ENCODE results near the gene GOLGA3. TPM values are rescaled to one million over a fixed set of nuclear protein-coding genes. Genes with fewer than 3 reads are reported as not detected.
A peak's percentile ranks its signal among the peaks of the same experiment; 100 is the strongest.
"Not testable (repeated sequence)": the region's sequence is repeated elsewhere in the genome, so short reads cannot be mapped to it uniquely, and the experiment has no call there.

The GOLGA3 gene, protein sequence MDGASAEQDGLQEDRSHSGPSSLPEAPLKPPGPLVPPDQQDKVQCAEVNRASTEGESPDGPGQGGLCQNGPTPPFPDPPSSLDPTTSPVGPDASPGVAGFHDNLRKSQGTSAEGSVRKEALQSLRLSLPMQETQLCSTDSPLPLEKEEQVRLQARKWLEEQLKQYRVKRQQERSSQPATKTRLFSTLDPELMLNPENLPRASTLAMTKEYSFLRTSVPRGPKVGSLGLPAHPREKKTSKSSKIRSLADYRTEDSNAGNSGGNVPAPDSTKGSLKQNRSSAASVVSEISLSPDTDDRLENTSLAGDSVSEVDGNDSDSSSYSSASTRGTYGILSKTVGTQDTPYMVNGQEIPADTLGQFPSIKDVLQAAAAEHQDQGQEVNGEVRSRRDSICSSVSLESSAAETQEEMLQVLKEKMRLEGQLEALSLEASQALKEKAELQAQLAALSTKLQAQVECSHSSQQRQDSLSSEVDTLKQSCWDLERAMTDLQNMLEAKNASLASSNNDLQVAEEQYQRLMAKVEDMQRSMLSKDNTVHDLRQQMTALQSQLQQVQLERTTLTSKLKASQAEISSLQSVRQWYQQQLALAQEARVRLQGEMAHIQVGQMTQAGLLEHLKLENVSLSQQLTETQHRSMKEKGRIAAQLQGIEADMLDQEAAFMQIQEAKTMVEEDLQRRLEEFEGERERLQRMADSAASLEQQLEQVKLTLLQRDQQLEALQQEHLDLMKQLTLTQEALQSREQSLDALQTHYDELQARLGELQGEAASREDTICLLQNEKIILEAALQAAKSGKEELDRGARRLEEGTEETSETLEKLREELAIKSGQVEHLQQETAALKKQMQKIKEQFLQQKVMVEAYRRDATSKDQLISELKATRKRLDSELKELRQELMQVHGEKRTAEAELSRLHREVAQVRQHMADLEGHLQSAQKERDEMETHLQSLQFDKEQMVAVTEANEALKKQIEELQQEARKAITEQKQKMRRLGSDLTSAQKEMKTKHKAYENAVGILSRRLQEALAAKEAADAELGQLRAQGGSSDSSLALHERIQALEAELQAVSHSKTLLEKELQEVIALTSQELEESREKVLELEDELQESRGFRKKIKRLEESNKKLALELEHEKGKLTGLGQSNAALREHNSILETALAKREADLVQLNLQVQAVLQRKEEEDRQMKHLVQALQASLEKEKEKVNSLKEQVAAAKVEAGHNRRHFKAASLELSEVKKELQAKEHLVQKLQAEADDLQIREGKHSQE (N-terminal part only)
- total RNA-seq, result 66.0 and 68.9 TPM in 2 replicates
- total RNA-seq (2013), result 39.6 TPM
- polyA plus RNA-seq, result 27.7 and 32.7 TPM in 2 replicates
- polyA minus RNA-seq, result 53.0 and 84.8 TPM in 2 replicates

DNA sequence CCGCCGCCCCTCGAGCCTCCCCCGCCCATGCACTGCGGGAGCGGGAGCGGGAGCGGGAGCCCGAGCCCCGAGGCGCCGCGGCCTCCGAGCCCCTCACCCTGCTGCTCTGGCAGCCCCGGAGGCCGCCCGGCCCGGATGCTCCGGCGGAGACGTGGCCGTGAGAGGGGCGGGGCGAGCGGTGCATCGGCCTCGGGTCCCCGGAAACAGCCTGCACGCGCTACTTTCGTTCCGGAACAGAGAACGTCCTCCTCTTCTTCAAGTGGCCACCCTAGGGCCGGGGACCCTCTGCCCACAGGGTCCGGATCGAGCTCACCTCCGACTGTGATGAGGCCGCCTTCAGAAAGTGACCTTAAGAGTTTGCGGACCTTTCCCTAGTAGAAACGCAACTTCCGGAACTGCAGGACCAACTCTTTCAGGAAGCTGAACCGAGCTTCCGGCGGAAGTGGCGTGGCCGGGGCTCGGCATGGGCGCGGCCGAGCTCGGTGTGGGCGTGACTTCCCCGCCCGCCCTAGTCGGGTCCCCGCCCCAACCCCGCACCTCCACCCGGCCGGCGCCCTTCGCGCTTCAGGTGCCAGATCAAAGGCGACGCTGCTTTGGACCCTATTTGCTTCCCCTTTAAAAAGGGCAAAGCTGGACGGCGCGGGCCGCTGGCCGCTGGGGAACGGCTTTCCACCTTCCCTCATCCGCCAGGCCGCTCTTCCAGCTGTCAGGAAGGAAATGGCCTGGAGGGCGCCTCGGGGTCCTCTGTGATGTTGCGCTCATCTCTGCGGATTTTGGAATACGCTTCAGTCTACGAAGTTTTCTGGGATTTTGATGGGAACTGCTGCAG is at the start of gene GOLGA3:
Gene GOLGA3, minus strand, starts transcription at position 164 of the 829 bp plus-strand sequence. CDS start 6,741 bp downstream, outside the sequence.
- Histone ChIP-seq H3K27me3 (replicated peaks in 1 of 4; ENCODE audit: control extremely low read depth in 1 of 4, control insufficient read depth in 3 of 4, insufficient read depth in 4 of 4, low read length in 3 of 4) (no peaks in the 10 kb centered on the region), H3K9me3 (ENCODE audit: control extremely low read depth in 1 of 3, control insufficient read depth in 2 of 3, insufficient read depth in 1 of 3, low read length in 2 of 3) (no peaks in the 10 kb centered on the region), H3K79me2 (ENCODE audit: control insufficient read depth, insufficient read depth, low read length) (peaks cover 50% of the 10 kb centered on the region), H3K27ac (ENCODE audit: low read length in 2 of 2) (peak within 1 kb of the TSS; percentile 99), H3K4me1 (ENCODE audit: control insufficient read depth in 2 of 2, insufficient read depth in 2 of 2, low read length in 2 of 2) (peaks cover 27 to 29% of the 10 kb centered on the region in 2 donors), H4K20me1 (ENCODE audit: control insufficient read depth, insufficient read depth, low read length, poor library complexity, severe bottlenecking) (peaks cover 38% of the 10 kb centered on the region), H3K4me2 (replicated peaks; ENCODE audit: low read depth, low read length, poor library complexity, severe bottlenecking) (peak within 1 kb of the TSS; percentile 94), H3K36me3 (replicated peaks in 1 of 2; ENCODE audit: control extremely low read depth in 1 of 2, control insufficient read depth in 1 of 2, extremely low read depth in 1 of 2, insufficient read depth in 2 of 2, low read length in 1 of 2) (peaks cover 0 to 31% of the 10 kb centered on the region in 2 experiments), H3K9ac (ENCODE audit: low read length) (peak within 1 kb of the TSS; percentile 88), H3K4me3 (ENCODE audit: control extremely low read depth in 1 of 5, extremely low read depth in 1 of 5, insufficient read depth in 1 of 5, low read depth in 2 of 5, low read length in 4 of 5) (peak within 1 kb of the TSS; percentile 81 to 90 (median 85)), H2AFZ (ENCODE audit: insufficient read depth, low read depth, low read length, poor library complexity, severe bottlenecking) (peak within 1 kb of the TSS; percentile 85)
- ATAC-seq (ENCODE audit: low read depth) (peak; percentile 94), DNase-seq (peak; percentile 97)
- ChIA-PET POLR2A (interaction anchor here (0.6 to 3.0 kb wide), 8 partner anchors 9 to 251 kb away, joined by 3 to 24 read pairs (median 5); partner anchors contain the start of genes CHFR and PGAM5), CTCF (interaction anchor here (0.7 to 1.7 kb wide), 2 partner anchors 9 to 76 kb away, joined by 3 to 5 read pairs; no protein-coding TSS in a partner anchor)
- 1% methylated on average over 78 of the region's 78 CpGs for WGBS (ENCODE audit: insufficient coverage)
- Mint-ChIP-seq H3K9me3 (ENCODE audit: insufficient read depth) (no peaks in the 10 kb centered on the region), H3K27ac (peak within 1 kb of the TSS; percentile 100), H3K27me3 (no peaks in the 10 kb centered on the region), H3K4me3 (peak within 1 kb of the TSS; percentile 96), H3K4me1 (peaks cover 42% of the 10 kb centered on the region)
- TF ChIP-seq, protein P1, sequence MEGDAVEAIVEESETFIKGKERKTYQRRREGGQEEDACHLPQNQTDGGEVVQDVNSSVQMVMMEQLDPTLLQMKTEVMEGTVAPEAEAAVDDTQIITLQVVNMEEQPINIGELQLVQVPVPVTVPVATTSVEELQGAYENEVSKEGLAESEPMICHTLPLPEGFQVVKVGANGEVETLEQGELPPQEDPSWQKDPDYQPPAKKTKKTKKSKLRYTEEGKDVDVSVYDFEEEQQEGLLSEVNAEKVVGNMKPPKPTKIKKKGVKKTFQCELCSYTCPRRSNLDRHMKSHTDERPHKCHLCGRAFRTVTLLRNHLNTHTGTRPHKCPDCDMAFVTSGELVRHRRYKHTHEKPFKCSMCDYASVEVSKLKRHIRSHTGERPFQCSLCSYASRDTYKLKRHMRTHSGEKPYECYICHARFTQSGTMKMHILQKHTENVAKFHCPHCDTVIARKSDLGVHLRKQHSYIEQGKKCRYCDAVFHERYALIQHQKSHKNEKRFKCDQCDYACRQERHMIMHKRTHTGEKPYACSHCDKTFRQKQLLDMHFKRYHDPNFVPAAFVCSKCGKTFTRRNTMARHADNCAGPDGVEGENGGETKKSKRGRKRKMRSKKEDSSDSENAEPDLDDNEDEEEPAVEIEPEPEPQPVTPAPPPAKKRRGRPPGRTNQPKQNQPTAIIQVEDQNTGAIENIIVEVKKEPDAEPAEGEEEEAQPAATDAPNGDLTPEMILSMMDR (IDR thresholded peaks at IDR 0.05), result no peak
- no peak for TF ChIP-seq EZH2 (IDR thresholded peaks at IDR 0.05; ENCODE audit: borderline replicate concordance, insufficient read depth, low read depth, low read length, poor library complexity, severe bottlenecking)
- intact Hi-C loops (cut with micrococcal nuclease), result loop anchor here (1.0 to 5.0 kb wide), 9 partner anchors 9 to 747 kb away; partner anchors contain the start of genes CHFR, PGAM5, ZNF10 and ZNF605

DNA sequence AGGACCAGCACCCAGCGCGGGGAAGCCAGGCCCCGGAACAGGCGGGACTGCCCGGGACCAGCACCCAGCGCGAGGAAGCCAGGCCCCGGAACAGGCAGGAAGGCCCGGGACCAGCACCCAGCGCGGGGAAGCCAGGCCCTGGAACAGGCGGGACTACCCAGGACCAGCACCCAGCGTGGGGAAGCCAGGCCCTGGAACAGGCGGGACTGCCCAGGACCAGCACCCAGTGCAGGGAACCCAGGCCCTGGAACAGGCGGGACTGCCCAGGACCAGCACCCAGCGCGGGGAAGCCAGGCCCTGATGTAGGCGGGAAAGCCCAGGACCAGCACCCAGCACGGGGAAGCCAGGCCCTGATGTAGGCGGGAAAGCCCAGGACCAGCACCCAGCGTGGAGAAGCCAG is 46.0 kb upstream of the GOLGA3 start:
- CTCF ChIA-PET; H3K9me3 Mint-ChIP-seq (ENCODE audit: insufficient read depth); H3K4me2 ChIP-seq (replicated peaks; ENCODE audit: low read depth, low read length, poor library complexity, severe bottlenecking); H3K4me3 ChIP-seq (ENCODE audit: control extremely low read depth in 1 of 5, extremely low read depth in 1 of 5, insufficient read depth in 1 of 5, low read depth in 2 of 5, low read length in 4 of 5); POLR2A ChIA-PET; H3K27ac Mint-ChIP-seq; H3K4me3 Mint-ChIP-seq; H2AFZ ChIP-seq (ENCODE audit: insufficient read depth, low read depth, low read length, poor library complexity, severe bottlenecking); H3K4me1 ChIP-seq (ENCODE audit: control insufficient read depth in 2 of 2, insufficient read depth in 2 of 2, low read length in 2 of 2); H3K9ac ChIP-seq (ENCODE audit: low read length); H3K9me3 ChIP-seq (ENCODE audit: control extremely low read depth in 1 of 3, control insufficient read depth in 2 of 3, insufficient read depth in 1 of 3, low read length in 2 of 3); DNase-seq; intact Hi-C loops (cut with micrococcal nuclease); ATAC-seq (ENCODE audit: low read depth); H3K27me3 Mint-ChIP-seq; H3K4me1 Mint-ChIP-seq; H3K27ac ChIP-seq (ENCODE audit: low read length in 2 of 2); H3K27me3 ChIP-seq (replicated peaks in 1 of 4; ENCODE audit: control extremely low read depth in 1 of 4, control insufficient read depth in 3 of 4, insufficient read depth in 4 of 4, low read length in 3 of 4): not testable (repeated sequence)
- peaks cover 56% of the 10 kb centered on the region for H3K79me2 ChIP-seq (ENCODE audit: control insufficient read depth, insufficient read depth, low read length)
- WGBS (ENCODE audit: insufficient coverage), result 98% methylated on average over 21 of the region's 21 CpGs
- H3K36me3 ChIP-seq (replicated peaks in 1 of 2; ENCODE audit: control extremely low read depth in 1 of 2, control insufficient read depth in 1 of 2, extremely low read depth in 1 of 2, insufficient read depth in 2 of 2, low read length in 1 of 2), result peaks cover 9 to 63% of the 10 kb centered on the region in 2 experiments
- peaks cover 23% of the 10 kb centered on the region for H4K20me1 ChIP-seq (ENCODE audit: control insufficient read depth, insufficient read depth, low read length, poor library complexity, severe bottlenecking)

All from B cell (primary cell).